SK-N-SH (cell line): ENCODE measurements around the gene HSPA5. TPM values are rescaled to one million over a fixed set of nuclear protein-coding genes. Genes with fewer than 3 reads are reported as not detected.

Source experiments
- CTCF ChIA-PET: fragments of 300-600, 350-600 bp; formaldehyde crosslinking; extraction: SDS; loops from one replicate; lab custom pipeline; 2021; lab: Yijun Ruan, JAX
- POLR2A ChIA-PET: fragments of 350-600 bp; sonication (Branson Sonifier 250); formaldehyde crosslinking; extraction: SDS; loops from one replicate; lab custom pipeline; 2020; ENCODE audit warnings: antibody characterized with exemption, inconsistent platforms; lab: Yijun Ruan, JAX
- DNase-seq: peaks from one replicate; pipeline ENCODE4 v3.0.0; 2012
- H2AFZ ChIP-seq: fragments of 200-600 bp; sonication (generic); 2 replicates; pipeline ENCODE4 v1.8.1; 2016; ENCODE audit warnings: antibody characterized with exemption, mild to moderate bottlenecking, low read depth
- H3F3A ChIP-seq: fragments of 200-600 bp; sonication (generic); replicated peaks from 2 replicates; pipeline ENCODE3; 2016; ENCODE audit warnings: antibody characterized with exemption, mild to moderate bottlenecking; ENCODE audit not compliant: insufficient read depth
- H3K27ac ChIP-seq, 2 experiments: fragments of 200-500 bp in 1 of 2; fragments of 200-600 bp in 1 of 2; sonication (Bioruptor generic) in 1 of 2; sonication (generic), shearing (Covaris generic) in 1 of 2; 2 replicates each; pipeline versions ENCODE4 v1.5.1 to v1.6.1; 2014 to 2016; ENCODE audit warnings: low read depth in 2 of 2, inconsistent platforms in 1 of 2, low read length in 1 of 2, mild to moderate bottlenecking in 1 of 2, mixed read lengths in 1 of 2
- H3K27me3 ChIP-seq: fragments of 200-600 bp; sonication (generic), shearing (Covaris generic); 2 replicates; pipeline ENCODE4 v1.6.1; 2016; ENCODE audit warnings: mixed run types; ENCODE audit not compliant: insufficient read depth
- H3K36me3 ChIP-seq, 2 experiments: fragments of 200-500 bp in 1 of 2; fragments of 200-600 bp in 1 of 2; sonication (Bioruptor generic) in 1 of 2; sonication (generic) in 1 of 2; replicated peaks in 1 of 2; 2 replicates each; pipeline versions ENCODE3 to v1.5.1; 2014 to 2016; ENCODE audit warnings: low read length in 1 of 2, mild to moderate bottlenecking in 1 of 2; ENCODE audit not compliant: insufficient read depth in 2 of 2, control insufficient read depth in 1 of 2
- H3K4me1 ChIP-seq, 2 experiments: fragments of 200-500 bp in 1 of 2; fragments of 200-600 bp in 1 of 2; sonication (Bioruptor generic) in 1 of 2; sonication (generic), shearing (Covaris generic) in 1 of 2; 2 replicates each; pipeline versions ENCODE4 v1.5.1 to v1.6.1; 2014 to 2016; ENCODE audit warnings: low read depth in 1 of 2, low read length in 1 of 2, mixed run types in 1 of 2; ENCODE audit not compliant: insufficient read depth in 2 of 2, control insufficient read depth in 1 of 2
- H3K4me2 ChIP-seq: fragments of 200-600 bp; sonication (generic), shearing (Covaris generic); 2 replicates; pipeline ENCODE4 v1.6.1; 2017; ENCODE audit warnings: mixed run types
- H3K4me3 ChIP-seq, 2 experiments: fragments of 200-500 bp in 1 of 2; fragments of 200-600 bp in 1 of 2; sonication (Bioruptor generic) in 1 of 2; sonication (generic), shearing (Covaris generic) in 1 of 2; 2 replicates each; pipeline versions ENCODE4 v1.5.1 to v1.8.1; 2014 to 2016; ENCODE audit warnings: low read depth in 2 of 2, inconsistent platforms in 1 of 2, low read length in 1 of 2, mild to moderate bottlenecking in 1 of 2, mixed read lengths in 1 of 2, moderate library complexity in 1 of 2
- H3K79me2 ChIP-seq: fragments of 200-600 bp; sonication (generic); 2 replicates; pipeline ENCODE4 v1.8.1; 2017; ENCODE audit warnings: mild to moderate bottlenecking; ENCODE audit not compliant: insufficient read depth
- H3K9ac ChIP-seq: fragments of 200-600 bp; sonication (generic); 2 replicates; pipeline ENCODE4 v1.6.1; 2017; ENCODE audit warnings: mixed run types
- H3K9me2 ChIP-seq: fragments of 200-600 bp; sonication (generic); 2 replicates; pipeline ENCODE4 v1.6.1; 2017; ENCODE audit warnings: mixed run types
- H3K9me3 ChIP-seq: fragments of 200-600 bp; sonication (generic); 2 replicates; pipeline ENCODE4 v1.6.1; 2017; ENCODE audit warnings: mixed run types, mild to moderate bottlenecking, moderate library complexity
- H4K20me1 ChIP-seq: fragments of 200-600 bp; sonication (generic); 2 replicates; pipeline ENCODE4 v1.6.1; 2017; ENCODE audit warnings: mild to moderate bottlenecking, mixed run types; ENCODE audit not compliant: insufficient read depth
- CHD2 ChIP-seq: fragments of 150-350 bp; IDR thresholded peaks from 2 replicates; pipeline ENCODE4 v1.6.1; 2018; ENCODE audit warnings: low read length; ENCODE audit not compliant: partially characterized antibody
- CTCF ChIP-seq: fragments of 200-600 bp; sonication (generic); IDR thresholded peaks from 2 replicates; pipeline ENCODE4 v1.6.1; 2017; ENCODE audit warnings: antibody characterized with exemption, mild to moderate bottlenecking, moderate library complexity
- ELF1 ChIP-seq: IDR thresholded peaks from 2 replicates; pipeline ENCODE4 v1.4.0; 2012
- EP300 ChIP-seq, 2 experiments: IDR thresholded peaks; 2 replicates each; pipeline versions ENCODE4 v1.4.0 to v1.6.1; 2012; ENCODE audit warnings: borderline replicate concordance in 1 of 2, low read depth in 1 of 2, low read length in 1 of 2
- EZH2phosphoT487 ChIP-seq: fragments of 200-600 bp; sonication (generic); IDR thresholded peaks from 2 replicates; pipeline ENCODE4 v1.6.1; 2017; ENCODE audit warnings: low read depth, mixed run types, mild to moderate bottlenecking, antibody characterized with exemption, moderate library complexity, borderline replicate concordance
- FOSL2 ChIP-seq: IDR thresholded peaks from 2 replicates; pipeline ENCODE4 v1.4.0; 2012; ENCODE audit warnings: low read depth, mild to moderate bottlenecking, moderate library complexity, borderline replicate concordance
- FOXJ3 ChIP-seq: sonication (generic); formaldehyde crosslinking; IDR thresholded peaks from 2 replicates; pipeline ENCODE4 v1.5.1; 2020; ENCODE audit warnings: mild to moderate bottlenecking, missing genetic modification reagents
- FOXM1 ChIP-seq: IDR thresholded peaks from 2 replicates; pipeline ENCODE4 v1.4.0; 2012; ENCODE audit warnings: low read depth, mild to moderate bottlenecking
- GABPA ChIP-seq: IDR thresholded peaks from 2 replicates; pipeline ENCODE4 v1.4.0; 2012; ENCODE audit warnings: low read depth, mild to moderate bottlenecking
- GATA2 ChIP-seq: sonication (generic); formaldehyde crosslinking; IDR thresholded peaks from 2 replicates; pipeline ENCODE4 v1.5.0; 2020; ENCODE audit warnings: mild to moderate bottlenecking, missing genetic modification reagents
- JUND ChIP-seq: IDR thresholded peaks from 2 replicates; pipeline ENCODE4 v1.4.0; 2012
- MEF2A ChIP-seq: IDR thresholded peaks from 2 replicates; pipeline ENCODE4 v1.4.0; 2012; ENCODE audit warnings: low read depth, borderline replicate concordance
- MXI1 ChIP-seq: IDR thresholded peaks from 2 replicates; pipeline ENCODE4 v1.6.1; 2012; ENCODE audit warnings: mild to moderate bottlenecking, low read depth, low read length, improper control_type of control experiment
- NFIC ChIP-seq: IDR thresholded peaks from 2 replicates; pipeline ENCODE4 v1.4.0; 2012; ENCODE audit warnings: borderline replicate concordance
- NRF1 ChIP-seq: IDR thresholded peaks from 2 replicates; pipeline ENCODE4 v1.6.1; 2012; ENCODE audit warnings: low read depth, mild to moderate bottlenecking, low read length
- RCOR1 ChIP-seq: fragments of 150-350 bp; IDR thresholded peaks from 2 replicates; pipeline ENCODE4 v1.6.1; 2017; ENCODE audit warnings: antibody characterized with exemption, low read length
- REST ChIP-seq: IDR thresholded peaks from 2 replicates; pipeline ENCODE4 v1.6.1; 2012; ENCODE audit warnings: mild to moderate bottlenecking, low read depth, low read length, moderate library complexity
- RXRA ChIP-seq: IDR thresholded peaks from 2 replicates; pipeline ENCODE4 v1.4.0; 2012; ENCODE audit warnings: low read depth, mild to moderate bottlenecking, borderline replicate concordance
- SIN3A ChIP-seq: IDR thresholded peaks from 2 replicates; pipeline ENCODE4 v1.6.1; 2012; ENCODE audit warnings: low read depth, mild to moderate bottlenecking, low read length, moderate library complexity, borderline replicate concordance
- SMC3 ChIP-seq: IDR thresholded peaks from 2 replicates; pipeline ENCODE4 v1.6.1; 2012; ENCODE audit warnings: low read depth, low read length, improper control_type of control experiment
- TAF1 ChIP-seq: IDR thresholded peaks from 2 replicates; pipeline ENCODE4 v1.6.1; 2012; ENCODE audit warnings: low read depth, mild to moderate bottlenecking, low read length, moderate library complexity, borderline replicate concordance
- TCF12 ChIP-seq: IDR thresholded peaks from 2 replicates; pipeline ENCODE4 v1.4.0; 2012
- TEAD4 ChIP-seq: IDR thresholded peaks from 2 replicates; pipeline ENCODE4 v1.4.0; 2012; ENCODE audit warnings: mild to moderate bottlenecking, borderline replicate concordance; ENCODE audit not compliant: insufficient read depth
- USF2 ChIP-seq: fragments of 150-350 bp; IDR thresholded peaks from 2 replicates; pipeline ENCODE4 v1.6.1; 2017; ENCODE audit warnings: antibody characterized with exemption, low read length, low read depth, borderline replicate concordance
- YY1 ChIP-seq: IDR thresholded peaks from 2 replicates; pipeline ENCODE4 v1.4.0; 2012; ENCODE audit warnings: low read depth, mild to moderate bottlenecking
- polyA plus RNA-seq, 3 experiments: library from polyadenylated mRNA; depleted of rRNA; stranded (reverse); fragments of >200 nt; gene quantifications; 2 replicates each; pipeline ENCODE4 v1.2.3, GENCODE V29; 2012

HSPA5 gene
- polyA plus RNA-seq, 1 of the 3 experiments (the other 2 are of a cell fraction): 226 TPM

GRCh38 chr9:125255781-125256391, 14.7 kb upstream of the HSPA5 start (continued):
- TF ChIP-seq EP300 (IDR thresholded peaks at IDR 0.05; ENCODE audit: borderline replicate concordance in 1 of 2, low read depth in 1 of 2, low read length in 1 of 2): no peak
- no peak for TF ChIP-seq GATA2 (CRISPR knock-in tag)
- no peak for TF ChIP-seq NFIC
- no peak for TF ChIP-seq RXRA
- TF ChIP-seq MEF2A: no peak
- TF ChIP-seq YY1: no peak
- TF ChIP-seq TAF1: no peak
- TF ChIP-seq FOXJ3: no peak
- TF ChIP-seq RCOR1: no peak
- no peak for TF ChIP-seq MXI1
- TF ChIP-seq USF2: no peak
- TF ChIP-seq FOXM1: no peak
- no peak for TF ChIP-seq ELF1

GRCh38 chr9:125254231-125254630, 13.1 kb upstream of the HSPA5 start:
- DNase-seq: no peak
- no peak overlapping the region for H3K9ac ChIP-seq
- no peaks in the 10 kb centered on the region for H3K4me1 ChIP-seq
- no peaks in the 10 kb centered on the region for H3K27me3 ChIP-seq
- no peaks in the 10 kb centered on the region for H3K79me2 ChIP-seq
- POLR2A ChIA-PET: interaction anchor here (0.6 to 2.4 kb wide), 2 partner anchors 13 to 382 kb away, joined by 7 to 20 read pairs; partner anchors contain the start of gene HSPA5
- no peaks in the 10 kb centered on the region for H3F3A ChIP-seq
- H4K20me1 ChIP-seq: no peaks in the 10 kb centered on the region
- no peak overlapping the region for H3K27ac ChIP-seq
- H3K4me2 ChIP-seq: no peak overlapping the region
- no peak overlapping the region for H3K4me3 ChIP-seq
- TF ChIP-seq YY1 (no peak), RCOR1 (no peak), EZH2phosphoT487 (no peak), NRF1 (no peak), SMC3 (no peak), EP300 (IDR thresholded peaks at IDR 0.05; ENCODE audit: borderline replicate concordance in 1 of 2, low read depth in 1 of 2, low read length in 1 of 2) (no peak), RXRA (no peak), TEAD4 (no peak), CTCF (no peak), SIN3A (no peak), REST (no peak), TAF1 (no peak), GATA2 (CRISPR knock-in tag) (no peak), CHD2 (no peak), FOXM1 (no peak), TCF12 (no peak), FOSL2 (no peak), JUND (no peak), GABPA (no peak)
- H3K9me2 ChIP-seq: no peaks in the 10 kb centered on the region
- no peak overlapping the region for H2AFZ ChIP-seq
- no peaks in the 10 kb centered on the region for H3K9me3 ChIP-seq
- no peaks in the 10 kb centered on the region for H3K36me3 ChIP-seq
- CTCF ChIA-PET: interaction anchor here (0.6 kb wide), 1 partner anchor 203 kb away, joined by 3 read pairs; no protein-coding TSS in a partner anchor
